Stimulated activated CD8-positive, alpha-beta memory T cell treated with anti-CD3 and anti-CD28 coated beads, Interleukin-2, amount 100 ng/mL, for 48 hours (primary cell): ENCODE measurements around the gene SLK.

Experiments used
- DNase-seq, 2 donors: peaks; one replicate each; pipeline ENCODE4 v3.0.0-alpha.2; 2020; ENCODE audit warnings: low read depth in 2 of 2

The SLK gene

GRCh38 chr10:104053201-104053600 lies 86.3 kb downstream of the SLK start:
- no peak for DNase-seq

GRCh38 chr10:104054430-104054829 lies 87.5 kb downstream of the SLK start:
- no peak for DNase-seq

DNA sequence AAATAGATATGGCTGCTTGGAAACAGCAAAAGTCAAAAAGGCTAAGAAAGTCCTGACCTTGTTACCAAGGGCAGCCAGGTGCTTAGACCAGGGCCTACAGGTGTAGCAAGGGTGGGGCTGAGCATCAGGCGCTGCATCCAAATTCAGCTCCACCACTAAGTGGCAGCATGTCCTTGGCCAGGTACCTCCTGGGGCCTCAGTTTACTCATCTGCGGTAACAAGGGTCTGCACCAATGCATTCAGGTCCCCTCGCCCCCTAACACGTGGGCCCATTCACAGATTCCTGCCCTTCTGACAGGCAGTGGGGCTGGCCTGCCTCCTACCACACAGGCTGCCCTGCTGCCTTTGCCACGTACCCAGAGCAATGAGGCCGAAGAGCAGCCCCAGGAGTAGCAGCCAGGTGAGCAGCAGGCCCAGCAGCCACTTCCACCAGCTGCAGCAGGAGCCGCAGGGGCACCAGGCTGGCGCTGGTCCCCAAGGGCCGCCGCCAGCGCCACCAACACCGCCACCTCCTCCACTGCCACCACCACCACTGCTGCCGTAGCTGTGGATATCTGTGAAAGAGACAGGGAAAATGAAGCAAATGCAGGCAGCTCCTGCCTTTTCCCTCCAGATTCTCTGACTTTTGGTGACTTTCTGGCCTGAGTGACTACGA lies 89.8 kb downstream of the SLK start:
- DNase-seq: no peak

DNA sequence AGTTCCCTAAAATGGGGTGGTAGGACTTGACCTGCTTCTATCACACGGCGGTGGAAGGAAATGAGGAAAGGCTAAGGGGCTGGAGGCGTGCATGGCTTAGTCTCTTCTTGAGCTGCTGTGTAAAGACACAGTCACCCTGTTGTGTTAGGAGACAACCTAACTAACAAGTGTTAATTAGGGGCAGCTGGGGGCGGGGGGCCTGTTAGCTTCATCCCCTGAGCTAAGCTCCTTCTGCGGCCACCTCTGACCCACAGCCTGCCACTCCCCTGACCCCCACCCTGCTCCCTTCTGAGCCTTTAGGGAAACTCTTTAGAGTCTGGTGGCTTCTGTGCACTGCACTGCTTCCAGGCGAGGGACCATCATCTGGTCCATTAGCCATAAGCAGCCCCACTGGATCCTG lies 90.8 kb downstream of the SLK start:
- no peak for DNase-seq

DNA sequence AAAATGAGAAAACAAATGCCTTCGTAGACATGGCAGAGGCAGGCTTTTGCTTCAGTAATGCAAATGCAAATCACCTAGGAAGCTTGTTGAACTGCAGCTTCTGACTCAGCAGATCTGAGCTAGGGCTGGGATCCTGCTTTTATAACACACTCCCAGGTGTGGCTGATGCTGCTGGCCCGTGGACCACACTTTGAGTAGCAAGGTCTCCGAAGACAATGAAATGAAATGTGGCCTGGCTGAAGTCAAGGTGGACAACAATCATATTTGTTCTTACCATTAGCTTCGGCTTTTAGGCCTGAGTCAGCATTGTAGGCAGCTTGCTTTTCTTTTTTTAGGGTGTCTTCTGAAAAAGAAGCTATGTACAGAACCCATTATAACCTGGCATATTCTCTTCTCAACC lies 92.4 kb downstream of the SLK start:
- no peak for DNase-seq

DNA sequence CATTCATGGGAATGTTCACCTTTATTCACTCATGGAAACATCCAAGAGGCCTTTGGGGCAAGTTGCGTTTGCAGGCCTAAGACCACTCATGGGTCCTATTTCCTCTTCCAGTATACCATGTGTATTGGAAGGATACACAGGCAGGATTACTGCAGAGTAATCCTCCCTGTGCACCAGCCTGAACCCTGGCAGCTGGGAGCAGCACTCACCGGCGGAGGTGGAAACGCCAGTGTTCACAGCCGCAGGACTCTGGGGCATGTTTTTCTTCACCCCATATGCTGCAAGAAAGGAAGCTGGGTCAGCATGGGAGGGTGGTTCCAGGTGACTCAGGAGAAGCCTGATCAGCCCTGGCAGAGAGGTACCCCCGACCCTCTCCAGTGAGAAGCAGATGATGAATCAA lies 94.3 kb downstream of the SLK start:
- no peak for DNase-seq

DNA sequence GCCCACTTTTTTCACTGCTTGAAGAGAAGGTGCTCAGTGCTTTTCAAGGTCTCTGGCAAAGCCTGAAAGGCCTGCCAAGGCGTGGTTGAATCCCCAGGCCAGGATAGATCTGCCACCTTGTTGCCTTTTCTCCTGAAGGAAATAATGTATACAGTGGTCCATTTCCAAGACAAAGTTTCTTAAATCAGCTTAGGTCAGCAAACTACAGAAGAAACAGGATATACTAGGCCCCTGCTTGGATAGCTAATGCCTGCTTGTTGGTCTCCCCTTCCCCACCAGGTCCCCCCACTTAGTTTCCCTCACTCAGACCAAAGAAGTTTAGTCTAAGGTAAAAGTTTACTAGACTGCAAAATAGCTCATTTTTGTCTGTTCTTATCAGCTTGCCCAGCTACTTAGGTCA lies 98.8 kb downstream of the SLK start:
- no peak for DNase-seq

GRCh38 chr10:104066945-104067344 lies 100.0 kb downstream of the SLK start:
- DNase-seq: no peak

DNA sequence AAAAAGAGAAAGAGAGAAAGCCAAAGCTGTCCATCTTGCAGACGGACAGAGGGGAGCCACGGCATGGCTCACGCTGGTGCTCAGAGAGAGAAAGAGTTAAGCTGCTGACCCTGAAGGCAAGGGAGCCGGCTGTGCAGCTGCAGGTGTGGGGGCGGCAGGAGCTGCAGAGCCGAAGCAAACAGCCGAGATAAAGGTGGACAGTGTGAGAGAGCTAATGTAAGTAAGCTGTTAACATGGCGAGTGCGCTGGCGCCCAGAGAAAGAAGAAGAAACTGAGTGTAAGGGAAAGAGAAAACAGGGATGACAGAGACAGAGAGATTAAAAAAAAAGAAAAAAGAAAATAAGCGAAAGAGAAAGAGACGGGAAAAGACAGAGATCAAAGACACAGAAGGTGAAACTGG lies 100.6 kb downstream of the SLK start:
- no peak for DNase-seq

DNA sequence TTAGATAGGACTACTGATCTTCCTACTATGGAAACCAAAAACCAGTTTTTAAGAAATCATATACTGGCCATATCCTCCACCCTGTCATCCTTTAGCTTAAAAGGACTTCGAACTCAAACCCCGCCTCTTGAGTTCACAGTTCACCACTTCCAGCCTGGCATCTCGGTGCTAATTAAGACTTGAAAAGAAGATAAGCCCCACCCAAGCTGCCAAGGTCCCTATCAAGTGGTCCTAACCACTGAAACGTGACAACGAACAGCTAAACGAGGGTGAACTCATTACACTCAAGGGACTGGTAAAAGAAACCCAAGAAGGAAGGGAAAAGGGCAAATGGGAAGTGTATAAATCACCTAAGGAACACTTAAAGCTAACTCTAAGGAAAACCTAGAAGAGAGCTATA lies 102.7 kb downstream of the SLK start:
- DNase-seq: no peak

DNA sequence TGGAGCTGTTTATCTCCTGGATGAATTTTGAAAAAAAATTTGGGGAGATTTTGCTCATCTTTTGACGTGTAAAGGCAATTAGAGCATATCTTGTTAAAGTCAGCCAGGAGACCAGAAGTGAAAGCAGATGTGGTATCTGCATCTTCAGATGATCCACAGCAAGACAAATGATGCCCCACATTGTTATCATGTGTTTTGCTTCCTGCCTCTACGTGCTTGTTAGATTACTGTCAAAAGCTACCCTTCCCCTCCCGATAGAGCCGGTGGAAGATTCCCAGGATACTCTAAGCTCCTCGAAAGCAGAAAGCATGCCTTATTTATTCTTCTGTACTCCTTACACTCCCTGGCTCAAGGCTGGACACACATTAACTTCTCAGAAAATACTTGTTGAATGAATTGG lies 105.8 kb downstream of the SLK start:
- DNase-seq: no peak

- no peak for DNase-seq
Observed at GRCh38 chr10:104074505-104074904, 107.6 kb downstream of the SLK start.

- DNase-seq: no peak
Observed at GRCh38 chr10:104076743-104077160, 109.8 kb downstream of the SLK start.

- DNase-seq: no peak
Observed at GRCh38 chr10:104077247-104077646, 110.3 kb downstream of the SLK start.

GRCh38 chr10:104077663-104078151 lies 110.8 kb downstream of the SLK start:
- DNase-seq: no peak
